Measurements from ENCODE around the gene DISC1. TPM values are rescaled to one million over a fixed set of nuclear protein-coding genes. Genes with fewer than 3 reads are reported as not detected.

Gene DISC1
- total RNA-seq, 1 donor from 2014 or later = 5.5 TPM

DNA sequence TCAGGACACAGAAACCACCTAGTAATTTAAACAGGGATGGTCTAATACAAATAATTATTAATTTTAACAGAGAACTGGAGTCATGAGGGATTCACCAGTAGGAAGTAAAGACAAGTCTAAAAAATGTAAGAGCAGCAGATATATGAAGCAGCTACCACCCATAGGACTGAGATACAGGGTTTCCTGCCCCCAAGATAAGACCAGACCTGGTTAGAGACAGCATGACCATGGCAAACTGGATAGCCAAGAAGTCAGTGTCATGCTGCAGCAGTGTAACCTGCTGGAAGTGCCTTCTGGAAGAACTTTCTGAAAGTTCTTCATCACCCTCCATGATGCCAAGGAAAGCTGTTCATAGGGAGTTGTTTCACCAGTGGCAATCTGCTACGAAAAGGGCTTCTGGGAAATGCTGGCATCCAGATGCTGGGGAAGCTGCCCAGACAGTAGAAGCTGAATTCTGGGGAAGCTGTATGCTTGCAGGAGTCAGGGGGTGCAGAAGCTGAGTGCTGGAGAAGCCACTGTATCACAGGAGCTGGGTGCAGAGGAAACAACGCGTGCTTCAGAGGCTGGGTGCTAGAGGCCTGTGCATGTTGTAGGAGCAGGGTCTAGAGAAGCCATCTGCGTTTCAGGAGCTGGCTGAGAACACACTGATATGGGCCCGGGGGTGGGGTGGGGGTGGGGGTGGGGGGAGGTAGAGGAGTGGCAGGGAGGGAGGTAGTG lies 356.4 kb downstream of the DISC1 start:
- intact Hi-C loops (cut with DNase I) = no loop called here

GRCh38 chr1:231983588-231984193 lies 357.1 kb downstream of the DISC1 start:
- DNase-seq (ENCODE audit: low spot score) = no peak
- intact Hi-C loops (cut with DNase I) = no loop called here

More for the DNA sequence above, 356.4 kb downstream of the DISC1 start:
- DNase-seq (ENCODE audit: low spot score) = no peak

- no peak for DNase-seq (ENCODE audit: low spot score)
- intact Hi-C loops (cut with DNase I) = no loop called here
Measured at GRCh38 chr1:231985296-231986023, 358.9 kb downstream of the DISC1 start.

DNA sequence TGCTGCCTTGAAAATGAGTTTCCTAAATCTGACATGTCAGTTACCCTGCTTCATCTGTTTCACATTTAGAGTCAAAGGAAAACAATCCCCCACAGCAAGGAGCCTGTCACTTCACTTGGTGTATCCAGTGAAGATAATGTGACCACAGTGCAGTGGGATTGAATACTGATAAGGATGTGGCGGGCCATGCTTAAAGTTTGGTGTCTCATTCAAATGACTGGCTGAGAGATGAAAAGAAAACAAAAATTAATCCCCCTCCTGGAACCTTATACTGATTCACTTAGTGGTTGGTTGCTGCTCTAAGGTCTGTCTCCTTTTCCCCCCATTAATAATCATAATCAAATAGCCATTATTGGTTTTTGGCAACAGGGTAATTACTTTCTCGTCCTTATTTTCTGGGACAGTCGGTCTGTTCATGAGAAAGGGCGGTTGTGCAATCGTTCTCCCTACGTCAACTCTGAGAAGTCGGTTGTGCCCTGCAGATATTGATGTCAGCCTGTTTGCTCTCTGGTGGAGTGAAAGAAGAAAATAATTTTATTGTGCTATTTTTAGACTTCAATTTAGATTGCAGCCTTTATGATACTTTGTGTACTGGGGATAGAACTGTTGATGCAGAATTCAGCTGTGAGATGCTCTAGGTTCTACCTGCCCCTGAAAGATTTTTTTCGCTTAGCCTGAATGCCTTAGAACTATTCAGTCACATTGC lies 360.2 kb downstream of the DISC1 start:
- no peak for DNase-seq (ENCODE audit: low spot score)
- intact Hi-C loops (cut with DNase I) = no loop called here

DNA sequence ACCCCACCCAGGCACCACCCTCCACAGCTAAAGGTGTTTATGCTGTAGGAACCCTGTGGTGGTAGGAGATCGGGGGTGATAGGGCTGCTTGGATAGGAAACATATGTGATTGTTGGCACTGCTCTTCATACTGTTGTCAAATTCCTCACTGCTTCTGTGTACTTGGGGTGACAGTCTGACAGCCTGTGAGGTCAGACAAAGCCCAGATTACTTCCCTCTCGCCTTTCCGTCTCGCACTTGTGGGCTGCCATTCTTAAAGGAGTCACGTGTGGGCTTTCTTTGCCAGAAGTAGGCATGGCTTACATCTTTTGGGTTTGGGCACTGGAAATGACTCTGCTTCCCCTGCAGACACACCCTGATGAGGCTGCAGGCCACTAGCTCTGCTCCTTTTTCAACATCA lies 363.8 kb downstream of the DISC1 start:
- intact Hi-C loops (cut with DNase I) = no loop called here
- DNase-seq (ENCODE audit: low spot score) = no peak

- DNase-seq (ENCODE audit: low spot score) = no peak
- intact Hi-C loops (cut with DNase I) = no loop called here
Measured at GRCh38 chr1:231991231-231991630, 364.6 kb downstream of the DISC1 start.

DNA sequence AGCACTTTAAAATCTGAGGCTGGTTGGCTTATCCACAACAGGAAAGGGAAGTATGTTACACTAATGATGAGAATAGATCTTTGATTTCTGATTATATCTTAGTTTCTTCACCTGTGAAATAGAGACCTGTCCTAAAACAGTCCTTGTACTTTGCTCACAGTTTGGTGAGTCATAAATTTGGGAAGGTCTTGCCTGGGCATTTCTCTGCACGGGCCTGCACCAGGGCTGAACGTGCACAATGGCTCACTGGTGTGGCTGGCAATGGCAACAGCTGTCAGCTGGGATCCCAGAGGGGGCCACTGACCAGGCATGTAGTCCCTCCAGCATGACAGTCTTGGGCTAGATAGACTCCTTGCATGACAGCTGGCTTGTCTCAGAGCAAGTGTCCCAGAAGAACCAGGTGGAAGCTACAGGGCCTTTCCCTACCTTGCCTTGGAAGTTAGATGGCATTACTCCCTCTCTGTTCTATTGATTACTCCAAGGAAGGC lies 367.4 kb downstream of the DISC1 start:
- intact Hi-C loops (cut with DNase I) = no loop called here

GRCh38 chr1:231998791-231999190 lies 372.2 kb downstream of the DISC1 start:
- DNase-seq (ENCODE audit: low spot score) = no peak
- intact Hi-C loops (cut with DNase I) = no loop called here

More for the DNA sequence above, 367.4 kb downstream of the DISC1 start:
- DNase-seq (ENCODE audit: low spot score) = no peak

- intact Hi-C loops (cut with DNase I) = no loop called here
Measured at GRCh38 chr1:232005300-232005699, 378.7 kb downstream of the DISC1 start.

DNA sequence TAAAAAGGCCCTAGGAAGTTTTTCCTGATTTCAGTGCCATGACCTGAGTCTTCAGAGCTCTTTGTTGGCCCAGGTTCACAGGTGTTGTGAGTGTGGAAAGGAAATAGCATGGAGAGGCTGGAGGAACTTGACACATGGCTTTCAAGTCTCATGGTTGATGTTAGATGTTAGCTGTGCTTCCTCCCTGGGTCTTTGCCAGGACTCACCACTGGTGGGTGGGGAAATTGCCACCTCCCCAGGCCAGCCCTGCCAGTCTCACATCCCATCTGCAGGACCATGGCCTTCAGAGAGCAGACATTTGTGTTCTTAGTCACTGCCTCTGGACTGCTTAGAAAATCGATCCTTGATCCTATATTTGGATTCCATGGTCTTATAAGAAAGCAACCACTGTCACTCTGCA lies 383.2 kb downstream of the DISC1 start:
- no peak for DNase-seq (ENCODE audit: low spot score)
- intact Hi-C loops (cut with DNase I) = loop anchor here (5.0 to 10.0 kb wide), 3 partner anchors 72 to 365 kb away; no protein-coding TSS in a partner anchor

More at GRCh38 chr1:232005300-232005699, 378.7 kb downstream of the DISC1 start:
- no peak for DNase-seq (ENCODE audit: low spot score)

- intact Hi-C loops (cut with DNase I) = loop anchor here (5.0 to 10.0 kb wide), 3 partner anchors 75 to 363 kb away; no protein-coding TSS in a partner anchor
- no peak for DNase-seq (ENCODE audit: low spot score)
Measured at GRCh38 chr1:232011961-232012360, 385.4 kb downstream of the DISC1 start.

DNA sequence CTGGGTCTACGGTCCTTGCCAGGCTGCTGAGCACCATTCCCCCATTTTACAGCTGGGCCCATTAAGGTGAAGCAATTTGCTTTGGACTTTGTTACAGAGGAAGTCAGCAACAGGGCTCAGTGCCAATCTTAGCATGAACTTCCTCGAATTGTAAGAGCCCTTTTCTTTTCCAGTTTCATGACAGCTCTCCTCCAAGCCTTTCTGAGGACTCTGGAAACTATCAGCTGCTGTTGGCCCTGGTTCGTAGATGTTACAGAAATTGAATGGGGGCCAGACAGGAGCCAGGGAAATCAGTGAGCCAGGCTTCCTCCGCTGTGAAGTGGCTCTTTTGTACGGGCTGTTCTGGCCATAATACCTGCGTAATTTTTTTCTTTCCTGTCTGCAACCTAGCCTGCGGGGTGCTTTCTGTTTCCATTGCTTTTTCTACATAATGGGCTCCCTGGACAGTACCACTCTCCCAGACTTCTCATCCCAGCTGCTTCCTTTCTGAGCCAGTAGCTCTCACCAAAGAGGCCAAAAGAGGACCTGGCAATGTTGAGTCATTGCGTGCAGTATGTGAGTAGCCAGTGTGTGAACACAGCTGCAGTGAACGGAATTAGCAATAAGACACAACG lies 386.3 kb downstream of the DISC1 start:
- DNase-seq (ENCODE audit: low spot score) = no peak
- intact Hi-C loops (cut with DNase I) = loop anchor here (5.0 to 10.0 kb wide), 3 partner anchors 76 to 362 kb away; no protein-coding TSS in a partner anchor

DNA sequence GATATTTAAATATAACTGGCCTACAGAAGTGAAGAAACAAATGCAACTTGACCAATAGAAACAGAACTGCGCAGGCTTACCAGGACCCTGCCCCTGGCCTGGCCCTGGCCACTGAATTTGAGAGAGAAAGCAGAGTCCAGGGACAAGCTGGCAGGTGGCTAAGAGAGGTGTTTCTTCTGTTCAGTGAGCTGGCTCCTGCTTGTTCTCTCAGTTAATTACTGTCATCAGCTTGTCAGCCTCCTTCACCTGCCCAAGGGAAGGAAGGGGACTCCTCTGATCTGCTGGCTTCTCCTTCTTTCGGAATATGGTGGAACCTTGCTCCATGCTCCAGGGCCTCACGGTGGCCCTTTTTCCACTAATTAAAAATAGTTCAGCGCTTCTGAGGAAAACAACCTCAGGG lies 388.4 kb downstream of the DISC1 start:
- DNase-seq (ENCODE audit: low spot score) = no peak
- intact Hi-C loops (cut with DNase I) = loop anchor here (5.0 to 10.0 kb wide), 3 partner anchors 78 to 360 kb away; no protein-coding TSS in a partner anchor

- no peak for DNase-seq (ENCODE audit: low spot score)
- intact Hi-C loops (cut with DNase I) = loop anchor here (10.0 kb wide), 1 partner anchor 358 kb away; no protein-coding TSS in a partner anchor
Measured at GRCh38 chr1:232016616-232017015, 390.0 kb downstream of the DISC1 start.

GRCh38 chr1:232017057-232017456 lies 390.5 kb downstream of the DISC1 start:
- intact Hi-C loops (cut with DNase I) = loop anchor here (10.0 kb wide), 1 partner anchor 358 kb away; no protein-coding TSS in a partner anchor

GRCh38 chr1:232017759-232018158 lies 391.2 kb downstream of the DISC1 start:
- intact Hi-C loops (cut with DNase I) = loop anchor here (10.0 kb wide), 1 partner anchor 357 kb away; no protein-coding TSS in a partner anchor

More at GRCh38 chr1:232017057-232017456, 390.5 kb downstream of the DISC1 start:
- DNase-seq (ENCODE audit: low spot score) = no peak

GRCh38 chr1:232018231-232019025 lies 391.8 kb downstream of the DISC1 start:
- no peak for DNase-seq (ENCODE audit: low spot score)
- intact Hi-C loops (cut with DNase I) = loop anchor here (10.0 kb wide), 1 partner anchor 356 kb away; no protein-coding TSS in a partner anchor

More at GRCh38 chr1:232017759-232018158, 391.2 kb downstream of the DISC1 start:
- no peak for DNase-seq (ENCODE audit: low spot score)

DNA sequence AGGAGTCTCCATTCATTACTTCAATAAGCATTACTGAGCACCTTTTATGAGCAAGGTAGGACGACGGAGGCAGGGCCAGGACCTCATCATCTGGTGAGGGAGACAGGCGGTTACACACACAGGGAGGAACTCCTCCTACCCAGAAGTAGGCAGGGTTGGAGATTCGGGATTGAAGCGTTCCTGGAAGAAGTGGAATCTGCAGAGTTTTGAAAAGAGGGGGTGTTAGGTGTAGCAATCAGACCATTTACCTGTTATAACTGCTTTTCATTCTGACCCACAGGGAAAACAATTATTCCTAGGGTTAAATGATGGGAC lies 392.4 kb downstream of the DISC1 start:
- intact Hi-C loops (cut with DNase I) = loop anchor here (10.0 kb wide), 1 partner anchor 356 kb away; no protein-coding TSS in a partner anchor
- DNase-seq (ENCODE audit: low spot score) = no peak
